NT2/D1 (cell line): Measurements from ENCODE around the gene TEKT5.
"Not testable (repeated sequence)": the region's sequence is repeated elsewhere in the genome, so short reads cannot be mapped to it uniquely, and the experiment has no call there.

Experiments
- DNase-seq: peaks from one replicate; pipeline ENCODE4 v3.0.0-alpha.2; 2011; ENCODE audit warnings: low read depth, low spot score
- H3K27me3 ChIP-seq: 2 replicates; pipeline ENCODE4 v1.6.0; 2011; ENCODE audit warnings: mild to moderate bottlenecking; ENCODE audit not compliant: insufficient read length, insufficient read depth
- H3K36me3 ChIP-seq: 2 replicates; pipeline ENCODE4 v1.6.1; 2011; ENCODE audit warnings: mild to moderate bottlenecking, low read length, mixed read lengths; ENCODE audit not compliant: insufficient read depth, insufficient read length
- H3K4me1 ChIP-seq: 2 replicates; pipeline ENCODE4 v1.5.1; 2011; ENCODE audit not compliant: insufficient read depth, insufficient read length
- H3K4me3 ChIP-seq: 2 replicates; pipeline ENCODE4 v1.5.1; 2011; ENCODE audit warnings: low read depth; ENCODE audit not compliant: insufficient read length
- H3K9ac ChIP-seq: 2 replicates; pipeline ENCODE4 v1.6.0; 2011; ENCODE audit warnings: low read depth; ENCODE audit not compliant: insufficient read length
- H3K9me3 ChIP-seq: 2 replicates; pipeline ENCODE4 v1.5.1; 2011; ENCODE audit warnings: mild to moderate bottlenecking, low read length; ENCODE audit not compliant: insufficient read depth
- SUZ12 ChIP-seq: IDR thresholded peaks from 2 replicates; pipeline ENCODE4 v1.6.1; 2011; ENCODE audit not compliant: insufficient read length, insufficient read depth; ENCODE audit errors: extremely low read depth
- YY1 ChIP-seq: IDR thresholded peaks from 2 replicates; pipeline ENCODE4 v1.6.1; 2011; ENCODE audit not compliant: insufficient read length, insufficient read depth
- ZNF274 ChIP-seq: IDR thresholded peaks from 2 replicates; pipeline ENCODE4 v1.6.1; 2011; ENCODE audit warnings: mild to moderate bottlenecking, low read depth, low read length

TEKT5 gene

GRCh38 chr16:10640934-10641333, 53.8 kb downstream of the TEKT5 start:
- Histone ChIP-seq H3K4me1 (peaks cover 6% of the 10 kb centered on the region), H3K9me3 (peaks cover 6% of the 10 kb centered on the region; the same call in 1 of the 2 replicates)
- TF ChIP-seq ZNF274 (no peak), YY1 (no peak)

GRCh38 chr16:10638101-10638500, 56.6 kb downstream of the TEKT5 start:
- H3K9ac ChIP-seq, result no peak overlapping the region
- H3K4me3 ChIP-seq, result no peak overlapping the region
- H3K4me1 ChIP-seq, result peaks cover 6% of the 10 kb centered on the region
- no peaks in the 10 kb centered on the region for H3K36me3 ChIP-seq
- DNase-seq, result no peak
- H3K9me3 ChIP-seq, result peaks cover 6% of the 10 kb centered on the region; the same call in 1 of the 2 replicates
- H3K27me3 ChIP-seq, result peaks cover 34% of the 10 kb centered on the region
- no peak for TF ChIP-seq YY1
- no peak for TF ChIP-seq ZNF274
- no peak for TF ChIP-seq SUZ12

More at GRCh38 chr16:10640934-10641333, 53.8 kb downstream of the TEKT5 start:
- Histone ChIP-seq H3K36me3 (no peaks in the 10 kb centered on the region), H3K27me3 (peaks cover 34% of the 10 kb centered on the region), H3K9ac (no peak overlapping the region), H3K4me3 (no peak overlapping the region)
- no peak for DNase-seq

- H3K4me3 ChIP-seq, result no peak overlapping the region
- peaks cover 6% of the 10 kb centered on the region for H3K4me1 ChIP-seq
- peaks cover 34% of the 10 kb centered on the region for H3K27me3 ChIP-seq
- no peak overlapping the region for H3K9ac ChIP-seq
- no peaks in the 10 kb centered on the region for H3K36me3 ChIP-seq
- H3K9me3 ChIP-seq, result peaks cover 6% of the 10 kb centered on the region; the same call in 1 of the 2 replicates
- no peak for DNase-seq
- TF ChIP-seq YY1 (no peak), SUZ12 (no peak), ZNF274 (no peak)
Measured at GRCh38 chr16:10637337-10638037, 57.2 kb downstream of the TEKT5 start.

- DNase-seq, result no peak
- H3K4me1 ChIP-seq, result no peaks in the 10 kb centered on the region
- TF ChIP-seq ZNF274 (no peak), YY1 (no peak), SUZ12 (no peak)
- peaks cover 24% of the 10 kb centered on the region for H3K27me3 ChIP-seq
- no peak overlapping the region for H3K9ac ChIP-seq
- no peaks in the 10 kb centered on the region; the same call in 1 of the 2 replicates for H3K9me3 ChIP-seq
- no peak overlapping the region for H3K4me3 ChIP-seq
- no peaks in the 10 kb centered on the region for H3K36me3 ChIP-seq
Measured at GRCh38 chr16:10635365-10636021, 59.2 kb downstream of the TEKT5 start.

- not testable (repeated sequence) for H3K4me3 ChIP-seq, H3K4me1 ChIP-seq, H3K9me3 ChIP-seq, DNase-seq, H3K9ac ChIP-seq, H3K27me3 ChIP-seq, H3K36me3 ChIP-seq
Measured at GRCh38 chr16:10633429-10633828, 61.3 kb downstream of the TEKT5 start.

- H3K9ac ChIP-seq, result no peak overlapping the region
- no peaks in the 10 kb centered on the region for H3K36me3 ChIP-seq
- no peaks in the 10 kb centered on the region; the same call in 1 of the 2 replicates for H3K9me3 ChIP-seq
- H3K4me1 ChIP-seq, result no peaks in the 10 kb centered on the region
- TF ChIP-seq ZNF274 (no peak), SUZ12 (no peak), YY1 (no peak)
- H3K4me3 ChIP-seq, result no peak overlapping the region
- no peaks in the 10 kb centered on the region for H3K27me3 ChIP-seq
- DNase-seq, result no peak
Measured at GRCh38 chr16:10631886-10632285, 62.8 kb downstream of the TEKT5 start.

- H3K4me3 ChIP-seq, result no peak overlapping the region
Measured at GRCh38 chr16:10629592-10629963, 65.2 kb downstream of the TEKT5 start.

More at GRCh38 chr16:10629592-10629963, 65.2 kb downstream of the TEKT5 start:
- no peaks in the 10 kb centered on the region for H3K27me3 ChIP-seq
- H3K4me1 ChIP-seq, result no peaks in the 10 kb centered on the region
- no peaks in the 10 kb centered on the region for H3K36me3 ChIP-seq
- no peak for DNase-seq
- H3K9me3 ChIP-seq, result no peaks in the 10 kb centered on the region; the same call in 1 of the 2 replicates
- no peak overlapping the region for H3K9ac ChIP-seq
- no peak for TF ChIP-seq SUZ12
- no peak for TF ChIP-seq YY1
- no peak for TF ChIP-seq ZNF274
